Measurements from ENCODE around the gene C4A.
"Not testable (repeated sequence)": the region's sequence is repeated elsewhere in the genome, so short reads cannot be mapped to it uniquely, and the experiment has no call there.

C4A gene

GRCh38 chr6:32035283-32036013 is 53.6 kb downstream of the C4A start:
- not testable (repeated sequence) for DNase-seq (ENCODE audit: low read depth)

- DNase-seq (ENCODE audit: low read depth), result not testable (repeated sequence)
Measured at GRCh38 chr6:32037136-32037535, 55.3 kb downstream of the C4A start.

- not testable (repeated sequence) for DNase-seq (ENCODE audit: low read depth)
Measured at GRCh38 chr6:32037598-32038524, 56.0 kb downstream of the C4A start, which contains the start of gene CYP21A2. Gene CYP21A2 (plus strand): TSS chr6:32038415. CDS start chr6:32038423, 8 bp downstream.

- not testable (repeated sequence) for DNase-seq (ENCODE audit: low read depth)
Measured at GRCh38 chr6:32038878-32039277, 57.0 kb downstream of the C4A start.

- not testable (repeated sequence) for DNase-seq (ENCODE audit: low read depth)
Measured at GRCh38 chr6:32039321-32040274, 57.7 kb downstream of the C4A start.

- DNase-seq (ENCODE audit: low read depth), result not testable (repeated sequence)
Measured at GRCh38 chr6:32040299-32041049, 58.6 kb downstream of the C4A start.

GRCh38 chr6:32041050-32041321 is 59.1 kb downstream of the C4A start:
- DNase-seq (ENCODE audit: low read depth), result not testable (repeated sequence)

- DNase-seq (ENCODE audit: low read depth), result not testable (repeated sequence)
Measured at GRCh38 chr6:32041385-32041784, 59.5 kb downstream of the C4A start.

GRCh38 chr6:32042276-32042675 is 60.4 kb downstream of the C4A start:
- DNase-seq (ENCODE audit: low read depth), result not testable (repeated sequence)

GRCh38 chr6:32043589-32044380 is 61.9 kb downstream of the C4A start:
- not testable (repeated sequence) for DNase-seq (ENCODE audit: low read depth)

- not testable (repeated sequence) for DNase-seq (ENCODE audit: low read depth)
Measured at GRCh38 chr6:32044916-32045315, 63.1 kb downstream of the C4A start.

GRCh38 chr6:32045811-32046449 is 64.1 kb downstream of the C4A start:
- no peak for DNase-seq (ENCODE audit: low read depth)

GRCh38 chr6:32046450-32047083 is 64.7 kb downstream of the C4A start:
- DNase-seq (ENCODE audit: low read depth), result no peak

- DNase-seq (ENCODE audit: low read depth), result peak; percentile 60
Measured at GRCh38 chr6:32047084-32047478, 65.2 kb downstream of the C4A start.

- DNase-seq (ENCODE audit: low read depth), result no peak
Measured at GRCh38 chr6:32047539-32047854, 65.6 kb downstream of the C4A start.

- DNase-seq (ENCODE audit: low read depth), result no peak
Measured at GRCh38 chr6:32047855-32048766, 66.3 kb downstream of the C4A start.

- not testable (repeated sequence) for DNase-seq (ENCODE audit: low read depth)
Measured at GRCh38 chr6:32049149-32049548, 67.3 kb downstream of the C4A start.

- not testable (repeated sequence) for DNase-seq (ENCODE audit: low read depth)
Measured at GRCh38 chr6:32049736-32050135, 67.9 kb downstream of the C4A start.
